Measurements from ENCODE around the gene KLF1.
A peak's percentile ranks its signal among the peaks of the same experiment; 100 is the strongest.

KLF1 gene

DNA sequence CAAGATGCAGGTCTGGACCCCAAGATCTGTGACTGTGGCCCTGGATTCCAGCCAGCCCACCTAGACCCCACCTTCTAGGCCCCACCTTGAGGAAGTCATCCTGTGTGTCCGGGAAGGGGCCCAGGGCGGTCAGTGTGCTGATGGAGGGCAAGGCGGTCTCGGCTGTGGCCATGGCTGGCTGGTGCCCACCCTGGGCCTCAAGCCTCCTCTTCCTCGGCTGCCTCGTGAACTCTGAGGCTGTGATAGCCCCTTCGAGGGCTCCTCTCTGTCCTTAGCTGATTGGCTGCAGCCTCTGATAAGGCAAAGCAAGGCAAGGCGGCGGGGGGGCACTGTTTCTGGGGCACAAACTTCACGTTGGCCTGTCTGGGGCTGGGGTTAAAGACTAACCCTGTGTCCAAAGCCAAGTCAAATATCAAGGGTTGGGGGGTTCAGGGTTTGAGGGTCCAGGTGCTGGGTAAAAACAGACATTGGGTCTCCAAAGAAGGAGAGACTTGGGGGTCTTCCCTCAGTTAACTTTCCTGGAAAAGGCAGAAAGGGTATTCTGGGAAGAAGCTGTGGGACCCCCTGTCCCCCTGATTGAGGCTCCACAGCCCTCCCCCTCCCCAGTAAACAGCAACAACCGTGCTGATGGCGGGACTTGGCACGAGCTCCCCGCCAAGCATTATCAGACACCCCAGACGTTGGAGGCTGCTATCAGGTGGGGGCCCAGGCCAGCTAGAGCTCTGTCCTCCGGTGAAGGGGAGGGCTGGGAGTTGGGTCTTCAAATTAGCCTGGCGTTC is at the start of gene KLF1:
Gene KLF1, minus strand, starts transcription at position 233 of the 779 bp plus-strand sequence. Its CDS starts 61 bp downstream, at position 172.
- TF ChIP-seq, protein P1, sequence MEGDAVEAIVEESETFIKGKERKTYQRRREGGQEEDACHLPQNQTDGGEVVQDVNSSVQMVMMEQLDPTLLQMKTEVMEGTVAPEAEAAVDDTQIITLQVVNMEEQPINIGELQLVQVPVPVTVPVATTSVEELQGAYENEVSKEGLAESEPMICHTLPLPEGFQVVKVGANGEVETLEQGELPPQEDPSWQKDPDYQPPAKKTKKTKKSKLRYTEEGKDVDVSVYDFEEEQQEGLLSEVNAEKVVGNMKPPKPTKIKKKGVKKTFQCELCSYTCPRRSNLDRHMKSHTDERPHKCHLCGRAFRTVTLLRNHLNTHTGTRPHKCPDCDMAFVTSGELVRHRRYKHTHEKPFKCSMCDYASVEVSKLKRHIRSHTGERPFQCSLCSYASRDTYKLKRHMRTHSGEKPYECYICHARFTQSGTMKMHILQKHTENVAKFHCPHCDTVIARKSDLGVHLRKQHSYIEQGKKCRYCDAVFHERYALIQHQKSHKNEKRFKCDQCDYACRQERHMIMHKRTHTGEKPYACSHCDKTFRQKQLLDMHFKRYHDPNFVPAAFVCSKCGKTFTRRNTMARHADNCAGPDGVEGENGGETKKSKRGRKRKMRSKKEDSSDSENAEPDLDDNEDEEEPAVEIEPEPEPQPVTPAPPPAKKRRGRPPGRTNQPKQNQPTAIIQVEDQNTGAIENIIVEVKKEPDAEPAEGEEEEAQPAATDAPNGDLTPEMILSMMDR (IDR thresholded peaks at IDR 0.05; ENCODE audit: low read depth, low read length): no peak
- H3K4me3 ChIP-seq (ENCODE audit: low read depth, low read length): no peak within 1 kb of the TSS

GRCh38 chr19:12936582-12936981 is 49.6 kb upstream of the KLF1 start:
- H3K4me3 ChIP-seq (ENCODE audit: low read depth, low read length): no peak overlapping the region
- TF ChIP-seq, protein P1 (IDR thresholded peaks at IDR 0.05; ENCODE audit: low read depth, low read length): no peak

DNA sequence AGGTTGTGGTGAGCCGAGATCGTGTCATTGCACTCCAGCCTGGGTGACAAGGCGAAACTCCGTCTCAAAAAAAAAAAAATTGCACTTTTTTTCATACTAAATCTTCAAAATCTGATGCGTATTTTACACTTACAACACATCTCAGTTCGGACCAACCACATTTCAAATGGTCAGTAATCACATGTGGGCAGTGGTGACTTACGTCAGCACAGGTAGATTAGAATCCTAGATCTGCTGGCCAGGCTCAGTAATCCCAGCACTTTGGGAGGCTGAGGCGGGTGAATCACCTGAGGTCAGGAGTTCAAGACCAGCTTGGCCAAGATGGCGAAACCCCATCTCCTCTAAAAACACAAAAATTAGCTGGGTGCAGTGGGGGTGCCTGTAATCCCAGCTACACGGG is 48.1 kb upstream of the KLF1 start:
- H3K4me3 ChIP-seq (ENCODE audit: low read depth, low read length): no peak overlapping the region
- TF ChIP-seq, protein P1 (IDR thresholded peaks at IDR 0.05; ENCODE audit: low read depth, low read length): no peak

- TF ChIP-seq, protein P1 (IDR thresholded peaks at IDR 0.05; ENCODE audit: low read depth, low read length): no peak
- H3K4me3 ChIP-seq (ENCODE audit: low read depth, low read length): peak within 1 kb of the TSS; percentile 97
These were observed 46.5 kb upstream of the KLF1 start, which contains the start of gene FARSA for GRCh38 chr19:12933287-12934072. FARSA (minus strand) TSS chr19:12933711; CDS start chr19:12933696, 15 bp downstream.

DNA sequence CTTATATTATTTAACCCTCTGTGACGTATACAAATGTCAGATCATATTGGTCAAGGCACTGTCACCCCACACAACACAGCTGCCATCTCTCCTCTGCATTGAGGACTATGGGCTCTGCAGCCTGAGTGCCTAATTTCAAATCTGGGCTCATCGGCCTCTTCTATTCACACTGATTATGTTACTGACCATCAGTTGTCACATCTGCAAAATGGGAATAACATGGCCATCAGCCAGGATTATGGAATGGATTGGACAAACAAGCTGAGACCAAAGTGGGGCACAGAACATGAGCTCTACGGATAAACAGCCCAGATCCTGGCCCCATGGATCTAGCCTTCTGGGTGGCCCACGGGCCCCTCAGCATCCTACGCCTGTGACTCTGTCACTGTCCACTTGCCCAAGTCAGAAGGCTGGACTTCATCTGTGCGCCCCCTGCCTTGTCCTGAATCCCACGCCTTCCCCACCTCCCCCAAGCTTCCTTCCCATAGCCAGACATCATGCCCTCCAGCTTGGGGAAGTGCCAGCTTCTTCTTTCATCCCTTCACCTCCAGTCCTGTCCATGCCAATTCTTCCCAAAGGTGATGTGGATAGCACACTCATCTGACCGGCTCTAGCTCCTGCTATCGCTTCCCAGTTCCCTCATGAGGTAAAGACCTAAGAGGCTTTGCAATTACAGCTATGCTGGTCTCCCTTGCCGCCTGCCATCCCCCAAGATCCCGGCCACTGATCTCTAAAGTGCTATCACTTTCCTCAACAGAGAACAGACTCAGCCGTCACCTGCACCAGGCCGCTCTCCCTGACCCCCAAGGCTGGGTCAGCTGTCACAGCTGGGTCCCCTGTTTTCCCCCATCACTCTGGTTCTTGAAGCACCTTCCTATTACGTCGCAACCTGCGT is 45.6 kb upstream of the KLF1 start:
- TF ChIP-seq, protein P1 (IDR thresholded peaks at IDR 0.05; ENCODE audit: low read depth, low read length): no peak
- H3K4me3 ChIP-seq (ENCODE audit: low read depth, low read length): peak overlapping the region; percentile 97

DNA sequence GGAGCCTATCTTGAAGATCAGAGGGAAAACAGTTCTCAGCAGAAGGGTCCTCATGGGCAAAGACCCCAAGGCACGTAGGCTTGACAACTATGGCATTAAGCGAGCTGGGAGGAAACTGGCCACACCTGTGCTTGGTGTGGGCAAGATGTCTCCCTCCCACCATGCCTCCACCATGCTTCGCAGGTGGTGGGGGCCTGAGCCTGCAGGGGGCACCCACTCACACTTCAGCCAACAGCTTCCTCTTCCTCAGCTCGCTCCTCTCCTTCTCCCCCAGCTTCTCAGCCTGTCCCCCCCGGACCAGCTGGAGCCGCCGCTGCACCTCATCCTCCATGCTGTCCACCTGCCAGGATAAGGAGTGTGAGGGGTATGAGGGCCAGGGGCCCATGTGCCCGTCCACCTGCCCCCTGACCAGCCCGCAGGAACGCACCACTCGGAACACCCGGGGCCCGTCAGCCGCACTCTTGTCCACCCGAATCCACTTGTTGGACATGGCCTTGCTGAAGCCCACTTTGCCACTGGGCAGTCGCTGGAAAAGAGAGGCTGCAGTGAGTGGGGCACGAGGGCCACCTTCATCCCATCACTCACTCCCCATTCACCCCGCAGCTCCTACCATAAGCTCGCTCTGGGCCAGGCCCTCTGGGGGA is 43.1 kb upstream of the KLF1 start:
- TF ChIP-seq, protein P1 (IDR thresholded peaks at IDR 0.05; ENCODE audit: low read depth, low read length): no peak
- no peak overlapping the region for H3K4me3 ChIP-seq (ENCODE audit: low read depth, low read length)

Data from WI38 (cell line).